Measurements from ENCODE around the gene SLCO4C1. TPM values are rescaled to one million over a fixed set of nuclear protein-coding genes. Genes with fewer than 3 reads are reported as not detected.

The SLCO4C1 gene
- total and polyA plus RNA-seq, 2 of the 13 experiments (the other 11 are each of a cell fraction or from before 2014, with no cell fraction given): 1.3 to 7.8 TPM

DNA sequence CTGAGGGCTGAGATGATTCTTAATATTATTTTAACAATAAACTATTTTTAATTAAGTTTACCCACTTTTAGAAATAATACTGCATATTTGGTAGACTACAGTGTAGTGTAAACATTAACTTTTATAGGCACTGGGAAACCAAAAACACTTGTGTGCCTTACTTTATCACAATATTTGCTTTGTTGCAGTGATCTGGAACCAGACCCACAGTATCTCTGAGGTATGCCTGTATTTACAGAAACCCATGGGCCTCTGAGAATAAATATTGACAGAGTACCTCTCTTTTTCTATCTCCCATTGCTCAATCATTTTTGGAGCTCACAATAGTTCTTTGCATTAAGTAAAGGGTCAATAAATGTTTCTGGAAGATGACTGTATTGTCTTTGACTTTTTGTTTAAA is 73.3 kb downstream of the SLCO4C1 start (continued):
- TF ChIP-seq ZMYM4 (CRISPR knock-in tag; IDR thresholded peaks at IDR 0.05) (peak; percentile 91), MTA3 (CRISPR knock-in tag; IDR thresholded peaks at IDR 0.05) (no peak), HNRNPH1 (optimal IDR thresholded peaks at IDR 0.05; ENCODE audit: low read depth, low read length) (no peak), ZNF335 (CRISPR knock-in tag; IDR thresholded peaks at IDR 0.05) (peak; percentile 33; the same call in 1 of the 2 replicates), SPEN (CRISPR knock-in tag; IDR thresholded peaks at IDR 0.05; ENCODE audit: low read depth) (no peak), PAX8 (CRISPR knock-in tag; IDR thresholded peaks at IDR 0.05; ENCODE audit: borderline replicate concordance) (no peak), SRF (IDR thresholded peaks at IDR 0.05; ENCODE audit: low read depth, low read length) (no peak; the same call in 1 of the 2 replicates), ZNF749 (CRISPR knock-in tag; IDR thresholded peaks at IDR 0.05; ENCODE audit: borderline replicate concordance) (no peak; the same call in 1 of the 2 replicates), ZNF672 (CRISPR knock-in tag; IDR thresholded peaks at IDR 0.05) (no peak), ZNF713 (CRISPR knock-in tag; IDR thresholded peaks at IDR 0.05) (no peak), ZGPAT (CRISPR knock-in tag; IDR thresholded peaks at IDR 0.05) (peak; percentile 97), POGK (CRISPR knock-in tag; conservative IDR thresholded peaks at IDR 0.05) (0 out of 2 replicates have a peak, but pooled peaks have one; percentile 53), ADNP (CRISPR knock-in tag; IDR thresholded peaks at IDR 0.05) (no peak), ZNF891 (CRISPR knock-in tag; IDR thresholded peaks at IDR 0.05) (no peak), ZNF598 (CRISPR knock-in tag; IDR thresholded peaks at IDR 0.05; ENCODE audit: borderline replicate concordance) (no peak), ZNF788 (CRISPR knock-in tag; IDR thresholded peaks at IDR 0.05; ENCODE audit: borderline replicate concordance) (no peak), KLF12 (CRISPR knock-in tag; IDR thresholded peaks at IDR 0.05; ENCODE audit: borderline replicate concordance) (no peak), SP140L (CRISPR knock-in tag; IDR thresholded peaks at IDR 0.05; ENCODE audit: borderline replicate concordance) (peak; percentile 69; the same call in 1 of the 2 replicates), ZNF737 (CRISPR knock-in tag; IDR thresholded peaks at IDR 0.05; ENCODE audit: borderline replicate concordance) (no peak)
- TF ChIP-seq, protein P1, sequence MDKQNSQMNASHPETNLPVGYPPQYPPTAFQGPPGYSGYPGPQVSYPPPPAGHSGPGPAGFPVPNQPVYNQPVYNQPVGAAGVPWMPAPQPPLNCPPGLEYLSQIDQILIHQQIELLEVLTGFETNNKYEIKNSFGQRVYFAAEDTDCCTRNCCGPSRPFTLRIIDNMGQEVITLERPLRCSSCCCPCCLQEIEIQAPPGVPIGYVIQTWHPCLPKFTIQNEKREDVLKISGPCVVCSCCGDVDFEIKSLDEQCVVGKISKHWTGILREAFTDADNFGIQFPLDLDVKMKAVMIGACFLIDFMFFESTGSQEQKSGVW (CRISPR knock-in tag; IDR thresholded peaks at IDR 0.05; ENCODE audit: borderline replicate concordance): no peak
- TF ChIP-seq, protein P2, sequence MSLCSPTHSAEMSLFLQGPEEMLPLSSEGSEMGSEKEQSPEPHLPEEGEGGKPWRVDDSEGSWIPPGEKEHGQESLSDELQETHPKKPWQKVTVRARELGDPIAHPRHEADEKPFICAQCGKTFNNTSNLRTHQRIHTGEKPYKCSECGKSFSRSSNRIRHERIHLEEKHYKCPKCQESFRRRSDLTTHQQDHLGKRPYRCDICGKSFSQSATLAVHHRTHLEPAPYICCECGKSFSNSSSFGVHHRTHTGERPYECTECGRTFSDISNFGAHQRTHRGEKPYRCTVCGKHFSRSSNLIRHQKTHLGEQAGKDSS (CRISPR knock-in tag; IDR thresholded peaks at IDR 0.05; ENCODE audit: borderline replicate concordance, low read depth): no peak
- TF ChIP-seq, protein P3, sequence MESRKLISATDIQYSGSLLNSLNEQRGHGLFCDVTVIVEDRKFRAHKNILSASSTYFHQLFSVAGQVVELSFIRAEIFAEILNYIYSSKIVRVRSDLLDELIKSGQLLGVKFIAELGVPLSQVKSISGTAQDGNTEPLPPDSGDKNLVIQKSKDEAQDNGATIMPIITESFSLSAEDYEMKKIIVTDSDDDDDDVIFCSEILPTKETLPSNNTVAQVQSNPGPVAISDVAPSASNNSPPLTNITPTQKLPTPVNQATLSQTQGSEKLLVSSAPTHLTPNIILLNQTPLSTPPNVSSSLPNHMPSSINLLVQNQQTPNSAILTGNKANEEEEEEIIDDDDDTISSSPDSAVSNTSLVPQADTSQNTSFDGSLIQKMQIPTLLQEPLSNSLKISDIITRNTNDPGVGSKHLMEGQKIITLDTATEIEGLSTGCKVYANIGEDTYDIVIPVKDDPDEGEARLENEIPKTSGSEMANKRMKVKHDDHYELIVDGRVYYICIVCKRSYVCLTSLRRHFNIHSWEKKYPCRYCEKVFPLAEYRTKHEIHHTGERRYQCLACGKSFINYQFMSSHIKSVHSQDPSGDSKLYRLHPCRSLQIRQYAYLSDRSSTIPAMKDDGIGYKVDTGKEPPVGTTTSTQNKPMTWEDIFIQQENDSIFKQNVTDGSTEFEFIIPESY (CRISPR knock-in tag; IDR thresholded peaks at IDR 0.05): no peak
